DMS53 (cell line): Measurements from ENCODE around the gene P4HA2.
A peak's percentile ranks its signal among the peaks of the same experiment; 100 is the strongest.
"Not testable (repeated sequence)": the region's sequence is repeated elsewhere in the genome, so short reads cannot be mapped to it uniquely, and the experiment has no call there.

Source experiments
- DNase-seq: peaks from one replicate; lab custom pipeline; 2025; lab: John Stamatoyannopoulos, UW

P4HA2 gene

GRCh38 chr5:132199116-132199680 lies 28.5 kb downstream of the P4HA2 start:
- no peak for DNase-seq

- no peak for DNase-seq
Observed at GRCh38 chr5:132198571-132198970, 29.1 kb downstream of the P4HA2 start.

DNA sequence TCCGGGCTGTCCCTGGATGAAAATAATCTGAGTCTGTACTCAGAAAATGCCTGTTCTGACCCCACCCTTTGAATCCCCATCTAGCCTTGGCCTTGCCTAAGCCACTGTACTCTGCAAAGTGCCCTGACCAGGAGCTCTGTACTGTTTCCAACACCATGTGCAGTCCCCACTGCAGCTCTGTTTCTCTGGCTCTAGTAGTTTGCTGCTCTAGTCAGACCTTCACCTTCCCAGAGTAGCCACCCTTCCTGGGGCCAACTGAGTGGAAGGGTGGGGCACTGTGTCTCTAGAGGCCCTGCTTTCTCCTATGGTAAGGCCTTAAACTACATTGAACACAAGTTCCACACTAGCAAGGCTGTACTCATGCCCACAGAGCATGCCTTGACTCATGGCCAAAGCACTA lies 31.9 kb downstream of the P4HA2 start:
- no peak for DNase-seq

DNA sequence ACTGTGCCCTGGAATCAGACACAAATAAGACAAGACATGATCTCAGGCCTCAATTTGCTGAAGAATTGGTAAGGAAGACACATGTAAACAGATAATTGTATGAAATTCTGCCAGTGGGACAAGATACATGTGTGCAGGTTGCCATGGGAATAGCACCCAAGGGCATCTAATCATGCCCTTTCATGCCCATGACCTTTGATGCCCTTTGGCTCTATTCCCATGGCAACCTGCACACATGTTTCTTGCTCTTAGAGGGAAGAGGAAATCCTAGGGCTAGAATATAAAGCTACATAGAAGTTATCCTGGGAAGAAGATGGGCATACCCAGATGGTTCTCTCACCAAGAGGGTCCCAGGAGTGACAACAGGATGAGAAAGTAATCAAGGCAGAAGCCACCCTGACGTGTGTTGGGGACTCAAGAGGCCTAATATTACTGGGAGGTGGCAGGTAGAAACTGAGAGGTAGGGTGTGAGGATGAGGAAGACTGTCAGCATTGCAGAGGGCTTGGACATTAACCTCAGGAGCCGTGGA lies 34.4 kb downstream of the P4HA2 start:
- DNase-seq: peak; percentile 34

GRCh38 chr5:132190161-132190817 lies 37.4 kb downstream of the P4HA2 start:
- peak; percentile 93 for DNase-seq

GRCh38 chr5:132184588-132184987 lies 43.1 kb downstream of the P4HA2 start:
- peak; percentile 17 for DNase-seq

DNA sequence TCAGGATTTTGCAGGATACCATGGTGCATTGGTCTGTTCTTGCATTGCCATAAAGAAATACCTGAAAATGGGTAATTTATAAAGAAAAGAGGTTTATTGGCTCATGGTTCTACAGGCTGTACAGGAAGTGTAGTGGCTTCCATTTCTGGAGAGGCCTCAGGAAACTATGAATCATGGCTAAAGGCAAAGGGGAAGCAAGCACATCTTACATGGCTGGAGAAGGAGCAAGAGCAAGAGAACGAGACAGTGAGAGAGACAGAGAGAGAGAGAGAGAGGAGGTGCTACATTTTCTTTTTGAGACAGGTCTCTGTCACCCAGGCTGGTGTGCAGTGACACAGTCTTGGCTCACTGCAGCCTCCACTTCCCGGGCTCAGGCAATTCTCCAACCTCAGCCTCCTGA lies 43.9 kb downstream of the P4HA2 start:
- no peak for DNase-seq

DNA sequence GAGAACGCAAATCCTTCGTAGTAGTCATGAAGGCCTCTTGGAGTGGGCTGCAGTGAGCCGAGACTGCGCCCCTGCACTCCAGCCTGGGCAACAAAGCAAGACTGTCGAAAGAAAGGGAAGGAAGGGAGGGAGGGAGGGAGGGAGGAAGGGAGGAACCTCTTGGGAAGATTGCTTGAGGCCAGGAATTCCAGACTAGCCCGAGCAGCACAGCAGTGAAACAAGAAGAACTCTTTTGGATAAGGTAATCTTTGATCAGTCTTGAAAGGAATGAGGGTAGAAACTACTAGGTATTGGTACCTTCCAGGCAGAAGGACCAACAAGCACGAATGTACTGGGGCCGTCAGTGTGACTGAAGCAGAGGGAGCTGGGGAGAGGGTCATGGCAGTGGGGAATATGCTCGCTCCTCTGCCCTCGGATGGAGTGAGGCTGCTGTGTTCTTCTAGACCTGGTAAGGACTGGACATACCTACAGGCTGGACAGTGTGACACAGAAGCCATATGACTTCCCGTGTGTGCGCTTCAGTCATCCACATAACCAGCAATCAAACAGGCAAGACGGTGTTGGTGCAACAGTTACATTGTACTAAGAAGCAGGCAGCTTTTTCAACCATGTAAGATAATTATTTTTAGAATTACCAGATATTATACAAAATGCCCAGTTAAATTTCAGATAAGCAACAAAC lies 45.2 kb downstream of the P4HA2 start:
- no peak for DNase-seq

- no peak for DNase-seq
Observed at GRCh38 chr5:132181011-132181629, 46.5 kb downstream of the P4HA2 start.

GRCh38 chr5:132180134-132180745 lies 47.4 kb downstream of the P4HA2 start:
- DNase-seq: peak; percentile 85

DNA sequence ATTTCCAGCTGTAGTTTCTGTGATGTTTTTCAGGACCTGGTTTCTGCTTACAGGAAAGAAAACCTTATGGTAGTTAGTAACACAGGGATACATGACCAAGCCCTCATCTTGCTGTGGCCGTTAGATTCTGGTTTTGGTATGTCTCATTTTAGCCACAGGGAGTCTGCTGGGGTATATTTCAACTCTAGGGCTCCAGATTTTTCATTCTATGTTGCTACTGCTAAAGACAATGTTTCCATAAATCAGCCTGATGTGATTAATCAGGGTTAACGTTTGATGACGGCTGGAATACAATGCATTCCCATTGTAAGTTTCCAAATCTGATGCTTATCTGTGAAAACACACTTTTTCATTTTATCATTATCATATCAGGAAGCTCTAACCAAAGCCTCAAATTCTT lies 48.2 kb downstream of the P4HA2 start:
- DNase-seq: no peak

DNA sequence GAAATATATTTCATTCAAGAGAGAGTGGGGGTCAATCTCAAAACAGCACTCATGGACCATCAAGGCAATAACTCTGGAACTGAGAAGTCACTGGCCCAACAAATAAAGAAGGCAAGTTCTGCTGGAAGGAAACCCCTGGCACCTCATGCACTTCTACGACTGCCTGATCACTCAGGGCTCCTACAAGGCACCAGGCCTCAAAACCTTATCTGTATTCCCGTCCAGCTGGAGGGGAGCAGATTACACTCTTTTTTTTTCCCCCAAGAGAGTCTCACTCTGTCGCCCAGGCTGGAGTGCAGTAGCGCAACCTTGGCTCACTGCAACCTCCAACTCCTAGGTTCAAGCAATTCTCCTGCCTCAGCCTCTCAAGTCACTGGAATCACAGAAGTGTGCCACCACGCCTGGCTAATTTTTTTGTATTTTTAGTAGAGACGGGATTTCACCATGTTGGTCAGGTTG lies 49.9 kb downstream of the P4HA2 start:
- DNase-seq: no peak

- DNase-seq: no peak
Observed at GRCh38 chr5:132176987-132177386, 50.7 kb downstream of the P4HA2 start.

DNA sequence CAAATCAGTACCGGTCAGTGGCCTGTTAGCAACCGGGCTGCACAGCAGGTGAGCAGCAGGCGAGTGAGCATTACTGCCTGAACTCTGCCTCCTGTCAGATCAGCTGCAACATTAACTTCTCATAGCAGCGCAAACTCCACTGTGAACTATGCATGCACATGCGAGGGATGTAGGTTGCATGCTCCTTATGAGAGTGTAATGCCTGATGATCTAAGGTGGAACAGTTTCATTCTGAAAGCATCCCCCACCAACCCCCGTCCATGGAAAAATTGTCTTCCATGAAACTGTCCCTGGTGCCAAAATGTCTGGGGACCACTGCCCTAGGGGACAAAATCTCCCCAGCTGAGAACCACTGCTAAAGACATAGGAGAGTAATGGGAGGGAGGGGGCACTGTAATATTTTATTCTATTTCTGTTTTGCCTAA lies 51.1 kb downstream of the P4HA2 start:
- no peak for DNase-seq

DNA sequence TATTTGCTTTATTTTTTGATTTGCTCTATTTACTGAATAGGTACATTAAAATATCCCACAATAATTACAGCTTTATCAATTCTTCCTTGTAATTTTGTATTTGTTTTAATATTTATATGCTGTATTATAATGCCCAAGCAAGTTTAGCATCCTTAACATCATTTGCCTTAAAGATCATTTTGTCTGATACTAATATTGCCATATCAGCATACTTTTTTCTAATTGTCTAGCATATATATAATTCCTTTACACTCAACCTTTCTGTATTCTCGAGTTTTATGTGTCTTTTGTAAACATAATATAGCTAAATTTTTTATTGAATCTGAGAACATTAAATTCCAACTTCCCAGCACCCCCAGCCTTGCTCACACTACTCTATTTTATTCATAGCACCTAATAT lies 64.7 kb downstream of the P4HA2 start:
- DNase-seq: no peak

- not testable (repeated sequence) for DNase-seq
Observed at GRCh38 chr5:132161574-132162326, 65.9 kb downstream of the P4HA2 start.

- no peak for DNase-seq
Observed at GRCh38 chr5:132156413-132156812, 71.2 kb downstream of the P4HA2 start.

- no peak for DNase-seq
Observed at GRCh38 chr5:132150565-132150964, 77.1 kb downstream of the P4HA2 start.

DNA sequence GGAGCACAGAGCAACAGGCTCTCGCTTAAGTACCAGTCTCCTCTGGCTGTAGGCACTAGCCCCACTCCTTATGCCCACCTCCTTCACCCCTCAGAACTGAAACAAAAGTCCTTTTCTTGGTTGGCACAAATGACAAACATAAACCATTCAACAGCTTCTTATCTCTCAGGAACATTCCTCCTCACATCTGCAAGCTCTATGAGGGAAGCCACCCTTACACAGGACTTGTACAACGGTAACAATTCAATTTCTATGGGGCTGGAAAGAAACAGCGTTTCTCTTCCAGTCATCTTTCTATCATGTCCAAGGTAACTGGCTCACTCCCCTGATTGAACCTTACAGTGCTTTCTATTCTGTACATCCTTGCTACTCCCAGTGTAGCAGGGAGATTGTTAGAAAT lies 80.0 kb downstream of the P4HA2 start:
- no peak for DNase-seq

DNA sequence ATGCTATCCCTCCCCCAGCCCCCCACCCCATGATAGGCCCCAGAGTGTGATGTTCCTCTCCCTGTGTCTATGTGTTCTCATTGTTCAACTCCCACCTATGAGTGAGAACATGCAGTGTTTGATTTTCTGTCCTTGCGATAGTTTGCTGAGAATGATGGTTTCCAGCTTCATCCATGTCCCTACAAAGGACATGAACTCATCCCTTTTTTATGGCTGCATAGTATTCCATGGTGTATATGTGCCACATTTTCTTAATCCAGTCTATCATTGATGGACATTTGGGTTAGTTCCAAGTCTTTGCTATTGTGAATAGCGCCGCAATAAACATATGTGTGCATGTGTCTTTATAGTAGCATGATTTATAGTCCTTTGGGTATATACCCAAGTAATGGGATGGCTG lies 82.3 kb downstream of the P4HA2 start:
- DNase-seq: not testable (repeated sequence)

DNA sequence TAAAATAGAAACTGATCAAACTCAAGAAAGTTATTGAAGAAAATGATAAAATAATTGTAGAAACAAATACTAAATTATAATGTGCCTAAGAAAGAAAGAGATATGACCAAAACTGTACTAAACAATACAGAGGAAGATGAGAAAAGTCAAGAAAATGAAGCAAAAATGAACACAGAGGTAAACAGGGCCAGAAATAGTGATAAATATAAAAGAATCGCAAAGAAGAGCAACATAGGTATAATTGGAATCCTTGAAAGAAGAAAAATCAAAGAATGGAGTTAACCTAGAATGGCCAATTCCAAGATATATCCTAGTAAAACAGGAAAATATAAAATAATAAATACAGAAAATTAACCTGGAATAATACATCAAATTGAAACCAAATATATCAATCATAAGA lies 84.5 kb downstream of the P4HA2 start:
- no peak for DNase-seq

GRCh38 chr5:132142459-132142858 lies 85.2 kb downstream of the P4HA2 start:
- no peak for DNase-seq
